CD1c-positive myeloid dendritic cell (primary cell): ENCODE data around the gene RAB36.
A peak's percentile ranks its signal among the peaks of the same experiment; 100 is the strongest.

Experiments used
- DNase-seq: peaks from one replicate; pipeline ENCODE4 v3.0.0-alpha.2; 2016; ENCODE audit errors: extremely low spot score

RAB36 gene

GRCh38 chr22:23137905-23138561 is 7.2 kb upstream of the RAB36 start:
- DNase-seq: peak; percentile 84

- no peak for DNase-seq
Measured at GRCh38 chr22:23138584-23139435, 6.5 kb upstream of the RAB36 start.

DNA sequence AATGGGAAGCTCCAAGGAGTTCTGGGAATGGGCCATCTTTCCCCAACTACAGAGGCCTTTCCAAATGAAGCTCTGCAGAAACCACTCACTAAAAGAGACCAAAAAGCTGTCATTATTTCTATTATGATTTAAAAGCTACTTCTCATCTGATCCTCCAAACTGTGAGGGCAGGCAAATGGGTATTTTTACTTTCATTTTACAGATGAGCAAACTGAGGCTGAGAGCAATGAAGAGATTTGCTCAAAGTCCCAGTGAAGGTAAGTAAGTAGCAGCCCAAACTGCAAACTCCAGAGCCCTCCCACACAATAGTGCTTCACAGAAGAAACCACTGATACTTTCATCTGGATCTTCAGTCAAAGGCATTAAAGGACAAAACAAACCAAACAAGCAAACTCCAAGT is 4.9 kb upstream of the RAB36 start:
- DNase-seq: no peak

- DNase-seq: no peak
Measured at GRCh38 chr22:23142546-23143105, 2.7 kb upstream of the RAB36 start.

- no peak for DNase-seq
Measured at GRCh38 chr22:23143119-23143518, 2.2 kb upstream of the RAB36 start.

- no peak for DNase-seq
Measured at GRCh38 chr22:23144432-23144831, 845 bp upstream of the RAB36 start.

DNA sequence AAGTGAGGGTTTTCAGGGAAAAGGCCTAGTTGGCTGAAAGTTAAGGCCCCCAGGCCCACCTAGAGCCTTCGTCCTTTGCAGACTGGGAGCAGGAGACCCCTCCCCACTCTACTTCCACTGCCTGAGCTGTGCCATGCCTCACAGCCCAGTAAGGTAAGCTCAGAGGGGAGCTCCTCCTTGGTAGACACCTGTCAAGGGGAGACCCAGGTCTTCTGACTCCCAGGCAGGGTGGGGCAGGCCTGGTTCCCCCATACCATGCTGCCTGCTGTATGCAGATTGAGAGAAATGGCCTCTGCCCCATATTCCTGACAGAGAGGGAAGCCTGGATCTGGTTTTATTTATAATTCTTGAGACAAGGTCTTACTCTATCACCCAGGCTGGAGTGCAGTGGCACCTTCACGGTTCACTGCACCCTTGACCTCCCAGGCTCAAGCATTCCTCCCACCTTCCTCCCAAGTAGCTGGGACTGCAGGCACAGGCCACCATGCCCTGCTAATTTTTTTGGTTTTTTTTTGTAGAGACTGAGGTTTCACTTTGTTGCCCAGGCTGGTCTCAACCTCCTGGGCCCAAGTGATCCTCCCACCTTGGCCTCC is 697 bp downstream of the RAB36 start:
- no peak for DNase-seq

GRCh38 chr22:23146478-23147205 is 1.4 kb downstream of the RAB36 start:
- DNase-seq: no peak

- DNase-seq: no peak
Measured at GRCh38 chr22:23147617-23148387, 2.5 kb downstream of the RAB36 start.

- DNase-seq: no peak
Measured at GRCh38 chr22:23149743-23150238, 4.5 kb downstream of the RAB36 start.

GRCh38 chr22:23150762-23151161 is 5.5 kb downstream of the RAB36 start:
- DNase-seq: no peak

GRCh38 chr22:23151827-23152226 is 6.5 kb downstream of the RAB36 start:
- DNase-seq: no peak

DNA sequence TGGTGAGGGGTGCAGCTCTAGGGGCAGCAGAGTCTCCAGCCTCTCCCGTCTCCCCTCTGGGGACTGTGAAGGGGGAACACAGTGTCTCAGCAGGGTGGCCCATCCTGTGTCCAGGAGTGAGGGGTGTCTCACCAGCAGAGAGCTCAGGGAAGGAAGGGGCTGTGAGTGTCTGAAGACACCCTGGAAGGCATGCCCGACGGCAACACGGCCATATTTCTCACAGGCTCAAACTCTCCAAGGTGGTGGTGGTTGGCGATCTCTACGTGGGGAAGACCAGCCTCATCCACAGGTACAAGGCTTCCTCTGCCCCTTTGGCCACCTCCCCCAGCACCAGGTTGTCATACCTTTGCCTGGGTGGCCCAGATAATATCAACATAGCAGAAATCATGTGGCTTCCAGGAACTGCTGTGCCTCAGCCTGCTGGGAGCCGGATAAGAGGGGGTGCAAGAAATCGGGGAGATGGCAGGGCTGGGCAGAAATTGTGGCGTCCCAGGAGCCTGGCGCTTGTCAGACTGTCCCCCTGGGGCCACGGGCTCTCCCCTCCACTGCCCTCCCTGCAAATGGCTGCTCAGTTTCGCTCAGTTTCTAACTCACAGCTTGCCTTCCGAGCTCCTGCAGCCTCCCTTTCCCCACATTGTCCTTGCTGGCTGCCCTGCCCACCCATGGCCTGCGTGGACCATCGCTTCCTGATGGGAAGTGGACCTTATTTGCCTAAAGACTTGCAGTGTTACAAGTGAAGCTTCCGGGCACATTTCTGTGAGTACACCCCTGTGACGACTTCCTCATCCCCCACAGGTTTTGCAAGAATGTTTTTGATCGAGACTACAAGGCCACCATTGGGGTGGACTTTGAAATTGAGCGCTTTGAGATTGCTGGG is 7.2 kb downstream of the RAB36 start:
- DNase-seq: peak; percentile 63

DNA sequence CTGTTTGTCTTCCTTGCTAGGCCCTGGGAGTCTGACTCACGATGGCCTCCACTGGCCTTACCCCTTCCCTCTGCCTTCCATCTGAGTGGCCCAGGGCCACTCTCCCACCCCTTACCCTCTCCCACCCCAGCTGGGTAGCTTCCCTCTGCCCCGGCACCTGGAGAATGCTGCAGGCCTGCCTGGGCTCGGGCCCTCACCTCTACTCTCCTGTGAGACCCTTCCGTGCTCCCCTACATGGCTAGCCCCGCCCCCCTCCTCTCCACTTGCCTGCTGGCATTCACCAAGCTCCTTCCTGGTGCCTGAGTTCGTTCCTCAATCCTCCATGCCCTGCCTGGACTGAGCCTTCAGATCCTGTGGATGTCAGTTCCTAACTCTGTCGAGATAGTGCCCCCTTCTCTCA is 8.7 kb downstream of the RAB36 start:
- DNase-seq: no peak

GRCh38 chr22:23154461-23154860 is 9.2 kb downstream of the RAB36 start:
- no peak for DNase-seq

- no peak for DNase-seq
Measured at GRCh38 chr22:23155143-23155542, 9.9 kb downstream of the RAB36 start.

DNA sequence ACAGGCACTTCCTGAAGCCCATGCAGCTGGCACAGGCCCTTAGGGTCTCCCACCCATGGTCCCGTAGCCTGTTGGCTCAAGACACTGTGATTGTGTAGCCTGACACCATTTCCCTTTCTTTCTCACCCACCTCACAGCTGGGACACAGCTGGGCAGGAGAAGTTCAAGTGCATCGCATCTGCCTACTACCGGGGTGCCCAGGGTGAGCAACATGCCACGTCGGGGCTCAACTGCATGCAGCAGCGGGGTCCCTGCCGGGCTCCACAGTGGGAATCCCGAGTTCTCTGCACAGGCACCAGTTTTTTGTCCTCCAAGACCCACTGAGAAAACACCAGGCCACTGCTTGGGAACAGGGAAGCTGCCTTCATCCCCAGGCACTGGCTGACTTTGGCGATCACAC is 10.6 kb downstream of the RAB36 start:
- no peak for DNase-seq

- DNase-seq: no peak
Measured at GRCh38 chr22:23156286-23156685, 11.0 kb downstream of the RAB36 start.

- DNase-seq: no peak
Measured at GRCh38 chr22:23157560-23158515, 12.6 kb downstream of the RAB36 start.
